ENCODE data around the gene ATP1A4.
"Not testable (repeated sequence)": the region's sequence is repeated elsewhere in the genome, so short reads cannot be mapped to it uniquely, and the experiment has no call there.

ATP1A4 gene

DNA sequence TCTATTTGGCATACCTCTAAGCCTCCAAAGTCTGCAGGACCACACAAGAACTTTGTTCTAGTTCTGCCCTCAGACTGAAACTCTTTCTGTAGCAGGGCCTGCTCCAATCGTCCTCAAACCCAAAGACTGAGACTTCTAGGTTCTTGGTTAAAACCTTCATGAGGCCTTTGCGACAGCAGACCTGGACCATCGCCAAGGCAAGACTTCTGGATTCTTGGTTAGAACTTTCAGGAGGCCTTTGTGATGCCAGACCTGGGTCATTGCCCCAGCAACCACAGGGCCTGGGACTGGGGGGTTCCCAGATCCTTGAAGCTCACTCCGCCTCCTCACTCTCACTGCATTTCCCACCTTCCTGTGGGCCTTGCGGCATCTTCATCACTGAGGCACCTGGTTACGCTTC is at the start of gene ATP1A4:
TSS of gene ATP1A4 (plus strand) at position 301 of the 400 bp plus-strand sequence. CDS start 438 bp downstream, outside the sequence.
- DNase-seq (ENCODE audit: low read depth in 1 of 2, low spot score in 1 of 2) = no peak

DNA sequence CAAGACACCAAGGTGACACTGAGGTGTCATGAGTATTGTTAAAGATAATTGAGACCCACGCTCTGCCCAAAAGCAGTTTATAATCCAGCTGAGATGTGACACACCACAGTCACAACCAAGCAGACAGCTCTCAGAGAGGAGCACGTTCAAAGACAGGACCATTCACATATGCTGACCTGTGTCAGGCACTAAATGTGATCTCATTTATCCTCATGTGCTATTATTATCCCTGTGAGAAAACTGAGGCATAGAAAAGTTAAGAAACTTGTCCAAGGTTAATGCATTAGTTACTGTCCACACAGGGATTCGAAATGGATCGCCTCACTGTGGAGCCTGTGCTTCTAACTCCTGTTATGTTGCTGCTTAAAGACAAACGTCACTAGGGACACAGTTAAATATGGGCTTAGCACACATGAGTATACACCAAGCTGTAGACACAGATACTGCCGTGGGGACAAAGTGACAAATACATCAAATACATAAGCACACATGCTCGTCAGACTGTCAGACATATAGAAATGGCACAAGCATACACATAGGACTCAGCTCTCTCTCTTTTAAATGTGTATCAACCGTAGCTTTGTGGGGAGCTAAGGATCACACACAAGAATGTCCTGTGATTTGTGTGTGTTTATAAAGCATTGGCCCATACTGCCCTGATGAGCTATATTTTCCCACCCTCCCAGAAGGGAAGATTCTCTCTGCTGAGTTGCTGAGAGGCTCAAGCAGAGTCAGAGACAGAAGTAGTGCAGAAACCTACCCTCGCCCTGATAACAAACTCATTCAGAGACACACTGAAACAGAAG is 49.5 kb upstream of the ATP1A4 start:
- no peak for DNase-seq (ENCODE audit: low read depth in 1 of 2, low spot score in 1 of 2)

DNA sequence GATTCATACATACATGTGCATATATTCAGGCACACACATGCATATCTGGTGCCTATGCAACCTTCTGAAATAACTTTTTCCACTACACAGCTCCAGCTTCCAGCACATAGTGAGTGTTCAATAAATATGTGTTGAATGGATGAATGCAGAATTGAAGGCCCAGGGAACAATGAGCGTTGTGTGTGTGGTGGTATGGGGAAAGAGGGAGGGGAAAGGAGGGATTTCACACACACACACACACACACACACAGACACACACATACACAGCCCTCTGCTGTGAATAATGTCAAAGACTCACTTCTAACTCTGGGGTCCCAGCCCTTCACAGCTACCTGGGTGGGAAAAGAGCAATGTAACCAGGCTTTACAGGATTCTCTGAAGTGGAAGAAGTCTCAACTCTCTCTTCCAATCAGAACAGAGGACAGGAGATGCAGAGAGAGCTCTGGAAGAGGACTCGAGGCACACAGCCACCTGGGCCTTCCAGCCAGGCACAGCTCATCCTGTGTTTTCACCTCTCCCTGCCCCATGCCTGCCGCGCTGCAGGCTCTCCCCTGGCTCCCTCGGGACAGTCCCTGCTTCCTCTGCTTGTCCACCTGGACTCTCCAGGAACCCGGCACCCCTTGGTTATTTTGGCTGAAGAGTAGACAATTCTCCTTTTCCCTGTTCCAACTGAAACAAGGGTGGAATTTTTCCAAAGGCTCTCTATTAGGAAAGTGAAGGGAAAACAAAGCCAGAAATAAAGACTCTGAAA is 47.6 kb upstream of the ATP1A4 start:
- DNase-seq (ENCODE audit: low read depth in 1 of 2, low spot score in 1 of 2) = no peak

DNA sequence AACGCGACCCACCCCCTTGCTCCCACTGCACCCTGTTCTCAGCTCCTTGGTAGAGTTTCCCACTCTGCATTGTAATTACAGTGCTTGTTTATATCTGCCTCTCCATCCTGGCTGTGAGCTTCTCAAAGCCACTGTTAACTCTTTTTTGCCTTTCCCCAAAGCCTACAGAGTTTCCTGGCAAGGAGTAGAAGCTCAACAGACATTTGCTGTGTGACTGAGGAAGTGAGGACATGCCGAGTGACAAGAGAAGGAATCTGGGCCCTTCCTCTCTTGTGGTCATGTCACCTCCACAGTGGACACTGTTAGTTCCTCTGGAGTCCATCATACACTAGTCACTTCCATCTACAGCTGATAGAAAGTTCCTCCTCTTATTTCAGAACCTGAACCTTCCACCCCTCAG is 46.9 kb upstream of the ATP1A4 start:
- DNase-seq (ENCODE audit: low read depth in 1 of 2, low spot score in 1 of 2) = no peak

DNA sequence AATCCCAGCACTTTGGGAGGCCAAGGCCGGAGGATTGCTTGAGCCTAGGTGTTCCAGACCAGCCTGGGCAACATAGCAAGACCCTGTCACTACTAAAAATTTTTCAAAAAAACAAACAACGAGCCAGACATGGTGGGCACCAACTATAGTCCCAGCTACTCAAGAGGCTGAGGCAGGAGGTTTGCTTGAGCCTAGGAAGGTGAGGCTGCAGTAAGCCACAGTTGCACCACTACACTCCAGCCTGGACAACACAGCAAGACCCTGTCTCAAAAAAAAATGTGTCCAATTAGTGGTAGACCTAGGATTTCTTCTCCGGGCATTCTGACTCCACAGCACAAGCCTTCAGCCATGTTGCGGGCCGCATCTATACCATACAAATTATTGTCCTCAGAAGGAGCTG is 46.2 kb upstream of the ATP1A4 start:
- no peak for DNase-seq (ENCODE audit: low read depth in 1 of 2, low spot score in 1 of 2)

DNA sequence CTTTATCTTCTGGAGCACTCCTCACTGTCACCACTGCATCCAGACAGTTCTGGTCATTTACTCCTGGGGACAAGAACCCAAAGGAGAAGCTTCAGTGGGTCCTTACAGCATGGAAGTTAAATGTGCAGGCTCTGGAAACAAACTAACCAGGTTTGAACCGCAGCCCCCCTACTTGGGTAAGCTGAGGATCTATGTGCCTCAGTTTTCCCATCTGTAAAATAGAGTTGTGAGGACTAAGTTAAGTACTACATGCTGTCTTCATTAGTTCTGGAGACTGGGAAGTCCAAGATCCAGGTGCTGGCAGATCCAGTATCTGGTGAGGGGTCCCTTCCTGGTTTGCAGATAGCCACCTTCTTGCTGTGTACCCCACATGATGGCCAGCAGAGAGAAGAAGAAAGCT is 43.9 kb upstream of the ATP1A4 start:
- no peak for DNase-seq (ENCODE audit: low read depth in 1 of 2, low spot score in 1 of 2)

DNA sequence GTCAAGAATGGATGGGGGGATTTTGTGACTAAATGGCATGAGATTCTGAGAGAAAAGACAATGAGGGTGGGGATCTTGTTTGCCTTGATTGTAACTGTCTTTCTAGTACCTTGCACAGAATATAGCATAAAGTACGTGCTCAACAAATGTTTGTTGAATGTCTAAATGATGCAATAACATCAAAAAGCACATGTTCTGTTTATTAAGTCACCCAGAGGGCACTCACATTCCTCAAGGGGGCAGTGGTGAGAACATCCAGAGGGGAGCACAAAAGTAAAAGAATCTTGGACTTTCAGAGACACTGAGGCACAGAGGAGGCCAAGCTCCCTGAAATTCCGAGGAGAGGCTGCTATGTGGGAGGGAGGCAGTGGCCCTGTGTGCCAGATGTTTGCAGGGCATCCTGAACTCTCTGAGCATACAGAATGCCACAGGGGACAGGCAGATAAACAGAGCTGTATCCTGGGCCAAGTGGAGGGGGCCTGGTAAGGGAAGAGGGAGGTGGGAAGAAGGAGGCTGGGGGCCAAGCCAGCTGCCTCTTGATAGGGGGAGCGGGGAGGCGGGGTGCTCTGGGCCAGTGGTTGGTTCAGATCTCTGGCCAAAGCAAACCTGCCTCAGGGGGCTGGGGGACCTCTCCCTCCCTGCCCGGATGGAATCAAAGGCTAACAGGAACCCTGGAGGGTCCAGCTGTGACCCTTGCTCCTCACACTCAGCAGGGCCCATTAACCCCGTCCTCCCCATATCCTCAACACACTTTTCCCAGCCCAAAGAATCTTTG is 42.3 kb upstream of the ATP1A4 start:
- no peak for DNase-seq (ENCODE audit: low read depth in 1 of 2, low spot score in 1 of 2)

DNA sequence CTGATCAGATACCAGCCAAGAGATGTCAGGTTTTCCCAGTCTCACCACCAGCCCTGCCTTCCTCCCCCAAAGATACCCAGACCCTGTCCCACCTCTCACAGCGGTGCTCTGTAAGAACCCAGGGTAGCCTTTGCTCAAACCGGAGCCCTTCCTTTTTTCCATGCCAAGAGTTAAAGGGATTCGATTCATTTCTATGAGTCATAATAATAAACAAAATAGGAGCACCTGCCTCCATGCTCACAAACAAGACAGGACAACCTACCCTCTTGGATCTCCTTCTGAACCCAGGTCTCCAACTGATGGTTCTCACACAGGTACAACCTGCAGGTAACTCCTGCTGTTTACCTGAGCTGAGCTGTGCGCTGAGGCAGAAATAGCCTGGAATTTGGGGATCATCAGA is 41.7 kb upstream of the ATP1A4 start:
- DNase-seq (ENCODE audit: low read depth in 1 of 2, low spot score in 1 of 2) = no peak

DNA sequence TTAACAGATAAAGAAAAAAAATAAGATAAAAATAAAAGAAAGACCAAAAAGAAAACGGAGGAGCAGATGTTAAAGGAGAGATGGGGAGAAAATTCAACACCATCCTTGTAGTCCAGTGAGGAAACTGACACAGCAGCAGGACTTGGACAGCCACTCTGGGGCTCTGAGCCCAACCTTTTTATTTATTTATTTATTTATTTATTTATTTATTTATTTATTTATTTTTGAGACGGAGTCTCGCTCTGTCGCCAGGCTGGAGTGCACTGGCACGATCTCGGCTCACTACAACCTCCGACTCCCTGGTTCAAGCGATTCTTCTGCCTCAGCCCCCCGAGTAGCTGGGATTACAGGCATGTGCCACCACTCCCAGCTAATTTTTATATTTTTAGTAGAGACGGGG is 39.9 kb upstream of the ATP1A4 start:
- DNase-seq (ENCODE audit: low read depth in 1 of 2, low spot score in 1 of 2) = not testable (repeated sequence)

DNA sequence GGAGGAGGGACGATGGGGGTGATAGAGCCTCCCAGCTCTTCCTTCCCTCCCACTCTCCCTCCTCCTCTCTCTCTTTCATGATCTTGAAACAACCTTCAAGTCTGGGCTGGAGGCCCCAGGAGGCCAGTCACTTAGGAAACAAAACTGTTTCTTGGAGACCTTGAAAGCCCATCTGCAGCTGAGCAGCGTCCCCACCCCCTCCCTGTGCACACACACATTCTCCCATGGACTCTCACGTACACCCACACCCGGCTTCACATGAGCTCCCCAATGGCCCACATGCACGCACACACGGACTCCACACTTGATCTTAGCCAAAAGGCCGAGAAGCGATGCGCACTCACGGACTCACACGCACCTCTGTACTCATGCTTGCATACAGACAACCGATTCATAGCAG is 39.0 kb upstream of the ATP1A4 start:
- DNase-seq (ENCODE audit: low read depth in 1 of 2, low spot score in 1 of 2) = no peak

DNA sequence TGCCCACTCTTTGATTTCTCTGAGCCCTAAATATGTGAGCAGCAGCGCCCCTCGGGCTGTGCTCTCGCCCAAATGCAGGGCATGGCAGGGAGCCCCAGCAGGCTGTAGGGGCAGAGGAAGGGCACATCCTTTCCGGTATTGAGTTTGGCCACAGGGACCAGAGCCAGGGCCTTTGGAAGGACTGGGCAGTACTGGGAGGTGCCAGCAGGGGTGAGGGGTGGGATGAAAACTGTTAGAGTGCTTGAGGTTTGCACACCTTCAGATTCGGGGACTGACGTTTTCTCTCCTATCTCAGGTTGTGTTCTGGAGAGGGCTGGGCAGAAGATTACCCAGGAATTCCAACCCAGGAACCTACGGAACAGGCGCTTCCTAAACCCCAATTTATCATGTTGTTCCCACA is 38.0 kb upstream of the ATP1A4 start:
- no peak for DNase-seq (ENCODE audit: low read depth in 1 of 2, low spot score in 1 of 2)

DNA sequence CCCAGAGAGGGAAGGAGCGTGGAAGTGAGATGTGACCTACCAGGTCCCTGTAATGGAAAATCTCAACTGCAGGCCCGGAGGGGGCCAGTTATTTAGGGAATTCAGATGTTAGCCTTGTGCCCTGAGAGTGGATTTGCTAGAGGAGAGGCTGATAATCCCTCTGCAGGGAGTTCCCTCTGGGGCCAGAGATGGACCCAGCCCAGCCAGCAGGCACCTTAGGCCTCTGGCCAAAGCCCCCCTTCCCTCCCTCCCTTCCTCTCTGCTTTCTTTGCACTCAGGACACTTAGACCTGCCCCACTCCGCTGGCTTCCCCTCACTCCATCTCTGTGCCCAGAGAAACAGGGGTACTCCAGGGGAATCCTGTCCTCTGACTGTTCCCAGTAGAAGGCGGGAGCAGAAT is 37.3 kb upstream of the ATP1A4 start:
- DNase-seq (ENCODE audit: low read depth in 1 of 2, low spot score in 1 of 2) = no peak

DNA sequence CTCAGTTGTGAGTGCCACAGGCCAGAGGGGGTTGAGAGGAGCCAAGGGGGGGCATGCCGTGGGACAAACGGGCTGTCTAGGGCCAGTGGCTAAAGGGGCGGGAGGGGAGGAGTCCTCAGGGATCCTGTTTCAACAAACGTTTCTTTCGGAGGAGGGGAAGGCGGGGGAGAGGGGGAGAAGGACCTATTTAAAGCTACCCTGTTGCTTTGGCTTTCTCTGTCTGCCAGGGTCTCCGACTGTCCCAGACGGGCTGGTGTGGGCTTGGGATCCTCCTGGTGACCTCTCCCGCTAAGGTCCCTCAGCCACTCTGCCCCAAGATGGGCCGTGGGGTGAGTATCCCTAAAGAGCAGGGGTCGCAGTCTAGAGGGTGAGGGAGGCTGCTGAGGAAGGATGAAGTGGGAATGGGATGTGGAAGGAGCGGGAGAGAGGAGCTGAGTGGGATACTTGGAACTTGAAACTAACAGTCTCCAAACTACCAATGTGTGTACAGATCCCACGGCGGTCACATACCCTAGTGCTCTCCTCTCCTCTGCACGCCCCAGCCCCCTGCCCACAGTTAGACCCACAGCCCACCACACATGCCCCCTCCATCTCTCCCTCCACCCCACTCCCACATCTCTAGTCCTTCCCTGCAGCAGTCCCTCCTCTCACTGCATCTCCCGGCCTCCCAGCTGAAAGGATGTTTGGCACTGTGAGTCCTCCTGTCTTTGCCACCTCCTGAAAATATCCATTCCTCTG is 35.7 kb upstream of the ATP1A4 start, which contains the start of gene ATP1A2:
TSS of gene ATP1A2 (plus strand) at position 215 of the 738 bp plus-strand sequence. CDS start at position 318, 103 bp downstream.
- DNase-seq (ENCODE audit: low read depth in 1 of 2, low spot score in 1 of 2) = no peak

DNA sequence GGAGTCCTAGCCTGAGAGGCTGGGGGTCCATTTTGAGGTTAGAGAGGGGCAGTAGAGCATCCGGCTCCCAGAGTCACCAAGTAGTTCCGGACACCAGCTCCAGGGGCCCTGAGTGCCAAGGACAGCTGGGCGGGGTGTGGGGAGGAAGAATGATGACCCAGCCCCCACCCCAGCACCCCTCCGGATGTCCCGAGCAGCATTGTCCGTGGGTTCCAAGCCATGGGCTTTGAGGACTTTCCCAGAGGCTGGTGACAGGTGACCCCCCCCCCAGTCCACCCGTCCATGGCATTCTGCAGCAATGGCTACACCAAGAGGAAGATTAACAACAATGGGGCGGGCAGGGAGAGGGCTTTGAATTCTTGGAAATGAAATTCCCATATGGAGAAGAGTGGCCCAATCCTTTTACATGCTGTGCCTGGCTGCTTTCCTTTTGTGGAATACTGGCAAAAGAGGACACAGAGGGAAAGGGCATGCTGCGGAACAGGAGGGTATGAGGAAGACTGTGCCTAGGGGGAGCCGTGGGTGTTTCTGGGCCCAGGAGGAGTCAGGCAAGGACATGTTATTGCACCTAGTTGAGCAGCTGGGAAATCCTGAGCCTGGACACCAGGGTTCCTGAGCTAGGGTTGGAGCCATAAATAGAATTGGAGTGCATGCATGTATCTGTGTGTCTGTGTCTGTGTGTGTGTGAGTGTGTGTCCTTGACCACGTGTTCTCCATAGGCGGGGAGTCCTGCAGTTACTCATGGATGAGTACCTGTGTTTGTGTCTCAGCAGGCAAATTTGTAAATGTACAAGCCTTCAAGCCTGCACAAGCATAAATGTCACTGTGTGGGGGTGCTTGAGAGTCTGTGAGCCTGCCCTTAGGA is 34.9 kb upstream of the ATP1A4 start:
- DNase-seq (ENCODE audit: low read depth in 1 of 2, low spot score in 1 of 2) = no peak

DNA sequence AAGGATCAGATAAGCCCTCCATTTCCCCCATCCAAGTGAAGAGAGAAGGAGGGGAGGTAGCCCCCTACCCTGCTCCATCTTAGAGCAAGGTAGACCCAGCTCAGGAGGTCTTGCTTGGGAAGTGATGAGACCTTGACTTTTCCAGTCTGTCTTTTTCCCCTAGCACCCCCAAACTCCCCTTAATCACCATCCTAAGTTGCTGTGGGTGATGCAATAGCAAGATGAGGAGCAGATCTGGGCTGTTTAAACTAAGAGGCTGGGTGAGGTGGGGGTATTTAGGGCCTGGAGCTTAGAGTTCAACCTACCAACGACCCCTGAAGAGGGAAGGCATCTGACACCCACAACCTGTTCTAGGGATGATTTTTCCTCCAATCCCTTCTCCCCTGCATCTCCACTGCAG is 34.1 kb upstream of the ATP1A4 start:
- DNase-seq (ENCODE audit: low read depth in 1 of 2, low spot score in 1 of 2) = no peak

DNA sequence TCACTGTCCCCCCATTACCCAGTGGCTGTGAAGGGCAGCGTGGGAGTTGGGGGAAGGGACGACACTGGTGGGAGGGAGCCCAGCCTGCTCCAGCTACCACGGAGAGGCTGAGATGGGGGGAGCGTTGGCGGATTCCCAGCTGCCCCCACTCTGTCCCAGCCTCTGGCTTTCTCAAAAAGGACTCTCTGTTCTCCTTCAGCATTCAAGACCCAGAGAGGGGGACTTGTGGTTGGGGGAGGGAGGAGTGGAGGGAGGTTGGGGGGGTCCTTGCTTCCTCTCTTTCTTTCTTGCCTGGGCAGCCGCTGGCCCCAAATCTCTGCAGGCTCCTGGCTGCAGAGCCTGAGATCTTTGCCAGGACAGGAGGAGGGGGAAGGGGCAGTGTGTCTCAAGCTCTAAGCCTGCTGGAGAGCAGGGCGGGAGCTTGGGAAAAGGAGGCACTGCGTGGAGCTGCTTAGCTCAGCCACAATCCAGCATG is 33.7 kb upstream of the ATP1A4 start:
- no peak for DNase-seq (ENCODE audit: low read depth in 1 of 2, low spot score in 1 of 2)

DNA sequence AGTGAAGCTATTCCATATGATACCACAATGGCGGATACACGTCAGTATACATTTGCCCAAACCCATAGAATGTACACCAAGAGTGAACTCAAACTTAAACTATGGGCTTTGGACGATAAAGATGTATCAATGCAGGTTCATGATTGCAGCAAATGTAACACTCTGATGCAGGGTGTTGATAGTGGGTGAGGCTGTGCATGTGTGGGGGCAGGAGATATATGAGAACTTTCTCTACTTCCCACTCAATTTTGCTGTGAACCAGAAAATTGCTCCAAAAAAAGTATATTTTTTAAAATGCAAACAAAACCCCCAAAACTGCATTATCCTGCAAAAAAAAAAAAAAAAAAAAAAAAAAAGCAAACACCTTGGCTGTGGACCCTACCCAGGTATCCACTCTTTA is 32.5 kb upstream of the ATP1A4 start:
- no peak for DNase-seq (ENCODE audit: low read depth in 1 of 2, low spot score in 1 of 2)

DNA sequence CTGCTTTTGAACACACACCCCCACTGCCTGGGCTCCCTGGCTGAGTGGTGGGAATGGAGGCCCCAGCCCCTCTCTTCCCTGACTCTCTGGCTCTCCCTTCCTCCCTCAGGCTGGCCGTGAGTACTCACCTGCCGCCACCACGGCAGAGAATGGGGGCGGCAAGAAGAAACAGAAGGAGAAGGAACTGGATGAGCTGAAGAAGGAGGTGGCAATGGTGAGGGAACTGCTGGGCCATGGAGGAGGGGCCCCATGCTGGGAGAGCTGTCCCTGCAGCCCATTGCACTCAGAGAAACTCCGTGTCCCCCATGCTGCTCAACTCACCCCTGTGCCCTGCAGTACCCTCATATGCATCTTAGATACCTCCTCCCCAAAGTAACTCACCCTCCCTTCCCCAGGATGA is 30.6 kb upstream of the ATP1A4 start:
- DNase-seq (ENCODE audit: low read depth in 1 of 2, low spot score in 1 of 2) = no peak

DNA sequence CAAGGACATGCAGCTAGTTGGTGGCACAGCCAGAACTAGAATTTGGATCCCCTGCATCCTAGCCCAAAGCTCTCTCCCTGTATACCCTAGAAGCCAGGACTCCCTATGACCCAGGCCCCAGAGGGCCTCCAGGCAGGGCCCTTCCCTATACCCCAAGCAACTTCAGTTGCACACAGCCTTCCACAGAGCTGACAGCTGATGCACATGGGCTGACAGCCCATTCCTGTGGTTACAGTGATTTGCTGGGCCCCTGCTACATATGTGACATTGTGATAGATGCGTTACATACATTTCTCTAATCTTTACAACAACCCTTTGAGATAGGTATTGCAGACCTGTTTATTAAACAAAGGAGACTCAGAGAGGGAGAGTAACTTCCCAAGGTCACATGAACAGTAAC is 30.0 kb upstream of the ATP1A4 start:
- no peak for DNase-seq (ENCODE audit: low read depth in 1 of 2, low spot score in 1 of 2)

DNA sequence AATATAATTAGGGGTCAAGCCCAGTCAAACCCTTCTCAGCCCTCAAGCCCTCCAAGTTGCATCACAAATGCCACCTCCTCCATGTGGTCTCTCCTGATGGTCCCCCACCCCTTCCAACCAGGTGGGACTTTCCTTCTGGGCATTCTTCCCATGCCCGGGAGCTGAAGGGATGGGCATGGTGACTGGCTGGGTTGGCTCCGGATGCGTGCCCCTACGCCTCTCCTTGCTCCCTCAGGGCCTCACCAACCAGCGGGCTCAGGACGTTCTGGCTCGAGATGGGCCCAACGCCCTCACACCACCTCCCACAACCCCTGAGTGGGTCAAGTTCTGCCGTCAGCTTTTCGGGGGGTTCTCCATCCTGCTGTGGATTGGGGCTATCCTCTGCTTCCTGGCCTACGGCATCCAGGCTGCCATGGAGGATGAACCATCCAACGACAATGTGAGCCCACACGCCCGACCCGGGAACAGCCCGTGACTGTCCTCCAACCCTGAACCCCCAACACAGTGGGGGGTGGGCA is 28.4 kb upstream of the ATP1A4 start:
- no peak for DNase-seq (ENCODE audit: low read depth in 1 of 2, low spot score in 1 of 2)

Measured in stimulated activated CD4-positive, alpha-beta T cell treated with anti-CD3 and anti-CD28 coated beads, Interleukin-15, amount 100 ng/mL, for 1 hour (primary cell).